ENCODE measurements around the gene BICD1.

Gene BICD1

DNA sequence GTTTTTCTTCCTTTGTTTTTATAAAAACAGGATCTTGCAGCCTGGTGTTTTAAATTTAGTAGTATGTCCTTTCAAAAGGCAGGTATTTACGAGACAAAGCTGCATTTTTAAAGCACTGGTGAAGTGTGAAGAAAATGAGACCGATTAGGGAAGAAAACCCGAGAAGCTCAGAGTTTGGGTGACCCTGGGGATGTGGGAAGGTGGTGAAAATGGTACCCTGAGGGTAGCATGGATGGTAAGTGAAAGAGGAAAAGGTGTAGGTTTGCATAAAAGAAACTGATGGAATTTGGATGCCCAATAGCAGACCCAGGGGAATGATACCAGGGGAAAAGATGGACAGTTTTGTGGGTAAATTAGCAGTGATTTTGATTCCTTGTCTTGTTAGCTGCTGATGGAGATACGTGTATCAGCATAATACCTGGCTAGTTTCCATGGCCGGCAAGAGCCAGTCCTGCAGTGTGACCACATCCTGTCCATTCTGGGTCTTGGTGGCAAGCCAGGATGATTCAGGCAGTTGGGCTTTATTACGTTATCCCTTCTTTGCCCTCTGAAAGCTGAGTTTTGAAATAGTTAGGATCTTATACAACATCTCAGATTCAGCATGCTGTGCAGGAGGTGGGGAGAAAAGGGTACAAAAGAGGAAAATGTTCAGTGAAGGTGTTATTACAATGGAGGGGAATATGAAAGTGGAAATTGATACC lies 8.9 kb downstream of the BICD1 start:
- H3K4me3 ChIP-seq (ENCODE audit: severe bottlenecking): no peak overlapping the region
- peak; percentile 91 for ATAC-seq (ENCODE audit: low read depth)
- TF ChIP-seq CTCF (IDR thresholded peaks at IDR 0.05; ENCODE audit: poor library complexity, severe bottlenecking): no peak
- H3K9me3 ChIP-seq (ENCODE audit: severe bottlenecking): no peaks in the 10 kb centered on the region
- H3K36me3 ChIP-seq (ENCODE audit: low read depth): peaks cover 20% of the 10 kb centered on the region; the same call in 1 of the 2 replicates
- H3K27me3 ChIP-seq (ENCODE audit: insufficient read depth, poor library complexity, severe bottlenecking): no peaks in the 10 kb centered on the region
- H3K4me1 ChIP-seq (ENCODE audit: insufficient read depth, poor library complexity, severe bottlenecking): peaks cover 31% of the 10 kb centered on the region
- peak overlapping the region; percentile 93 for H3K27ac ChIP-seq (ENCODE audit: poor library complexity, severe bottlenecking)
- DNase-seq (ENCODE audit: low spot score): peak; percentile 92

DNA sequence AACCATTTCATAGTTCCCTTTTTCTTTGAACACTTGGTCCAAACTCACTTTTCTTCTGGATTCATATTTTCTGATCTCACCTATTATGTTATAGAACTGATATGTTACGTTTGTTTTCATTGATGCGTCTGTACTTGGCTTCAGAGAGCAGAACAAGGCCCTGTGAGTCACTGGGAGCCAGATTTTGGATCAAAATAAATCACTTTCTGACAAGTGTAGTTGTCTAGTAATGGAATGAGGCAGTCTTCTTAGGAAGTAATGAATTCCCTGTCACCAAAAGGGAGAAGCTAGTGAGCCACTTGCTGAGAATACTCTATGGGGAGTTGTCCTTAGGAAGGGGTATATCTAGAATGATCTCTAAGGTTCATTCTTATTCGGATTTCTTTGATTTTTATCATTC lies 10.2 kb downstream of the BICD1 start:
- Histone ChIP-seq H3K4me1 (ENCODE audit: insufficient read depth, poor library complexity, severe bottlenecking) (peaks cover 31% of the 10 kb centered on the region), H3K27me3 (ENCODE audit: insufficient read depth, poor library complexity, severe bottlenecking) (no peaks in the 10 kb centered on the region), H3K4me3 (ENCODE audit: severe bottlenecking) (no peak overlapping the region), H3K9me3 (ENCODE audit: severe bottlenecking) (no peaks in the 10 kb centered on the region), H3K27ac (ENCODE audit: poor library complexity, severe bottlenecking) (peak overlapping the region; percentile 93), H3K36me3 (ENCODE audit: low read depth) (peaks cover 13% of the 10 kb centered on the region; the same call in 1 of the 2 replicates)
- peak; percentile 53 for ATAC-seq (ENCODE audit: low read depth)
- no peak for TF ChIP-seq CTCF (IDR thresholded peaks at IDR 0.05; ENCODE audit: poor library complexity, severe bottlenecking)
- DNase-seq (ENCODE audit: low spot score): no peak

DNA sequence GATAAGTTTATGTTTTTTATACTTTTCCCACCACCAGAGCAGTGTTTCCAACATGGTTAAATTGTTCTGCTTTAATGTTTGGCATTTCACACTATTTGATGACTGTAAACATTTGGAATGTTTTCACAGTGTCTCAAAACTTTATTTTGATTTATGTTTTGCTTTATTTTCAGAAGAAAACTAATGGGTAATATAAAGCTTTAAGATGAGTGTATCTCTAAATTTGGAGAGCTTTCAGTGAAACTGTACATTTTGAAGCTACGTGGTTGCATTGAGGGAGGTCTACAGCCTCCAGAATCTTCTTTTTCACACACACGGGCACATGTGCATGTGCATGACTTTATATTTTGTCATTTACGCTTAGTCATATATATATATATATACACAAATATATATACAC lies 10.7 kb downstream of the BICD1 start:
- H3K27ac ChIP-seq (ENCODE audit: poor library complexity, severe bottlenecking): peak overlapping the region; percentile 93
- ATAC-seq (ENCODE audit: low read depth): no peak

GRCh38 chr12:32118806-32119205 lies 12.2 kb downstream of the BICD1 start:
- ATAC-seq (ENCODE audit: low read depth) (no peak), DNase-seq (ENCODE audit: low spot score) (no peak)
- H3K9me3 ChIP-seq (ENCODE audit: severe bottlenecking): no peaks in the 10 kb centered on the region
- H3K36me3 ChIP-seq (ENCODE audit: low read depth): peaks cover 9% of the 10 kb centered on the region; the same call in 1 of the 2 replicates
- no peaks in the 10 kb centered on the region for H3K27me3 ChIP-seq (ENCODE audit: insufficient read depth, poor library complexity, severe bottlenecking)
- no peak for TF ChIP-seq CTCF (IDR thresholded peaks at IDR 0.05; ENCODE audit: poor library complexity, severe bottlenecking)
- H3K27ac ChIP-seq (ENCODE audit: poor library complexity, severe bottlenecking): no peak overlapping the region
- peaks cover 31% of the 10 kb centered on the region for H3K4me1 ChIP-seq (ENCODE audit: insufficient read depth, poor library complexity, severe bottlenecking)
- no peak overlapping the region for H3K4me3 ChIP-seq (ENCODE audit: severe bottlenecking)

More for the DNA sequence above, 10.7 kb downstream of the BICD1 start:
- H3K4me1 ChIP-seq (ENCODE audit: insufficient read depth, poor library complexity, severe bottlenecking): peaks cover 31% of the 10 kb centered on the region
- no peak overlapping the region for H3K4me3 ChIP-seq (ENCODE audit: severe bottlenecking)
- DNase-seq (ENCODE audit: low spot score): no peak
- no peaks in the 10 kb centered on the region for H3K27me3 ChIP-seq (ENCODE audit: insufficient read depth, poor library complexity, severe bottlenecking)
- no peaks in the 10 kb centered on the region for H3K9me3 ChIP-seq (ENCODE audit: severe bottlenecking)
- H3K36me3 ChIP-seq (ENCODE audit: low read depth): peaks cover 12% of the 10 kb centered on the region; the same call in 1 of the 2 replicates
- TF ChIP-seq CTCF (IDR thresholded peaks at IDR 0.05; ENCODE audit: poor library complexity, severe bottlenecking): no peak

DNA sequence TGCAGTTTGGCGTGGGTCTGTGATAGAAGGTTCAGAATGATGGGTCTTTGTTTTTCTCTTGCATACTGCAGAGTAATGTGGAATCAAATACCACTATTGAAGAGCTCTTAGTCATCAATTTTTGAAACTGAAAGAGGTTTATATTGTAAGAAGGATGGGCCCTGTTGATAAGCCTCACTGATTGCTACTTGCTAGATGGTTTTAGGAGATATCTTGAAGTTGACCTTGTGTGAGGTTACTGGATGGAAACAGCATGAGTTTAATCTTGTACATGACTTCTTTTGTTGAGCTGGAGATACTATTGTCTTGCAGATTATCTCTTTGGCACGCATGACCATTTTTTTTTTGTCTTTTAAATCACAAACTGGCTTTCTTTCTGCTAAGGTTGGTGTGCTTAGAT lies 13.8 kb downstream of the BICD1 start:
- Histone ChIP-seq H3K4me3 (ENCODE audit: severe bottlenecking) (no peak overlapping the region), H3K27ac (ENCODE audit: poor library complexity, severe bottlenecking) (no peak overlapping the region), H3K9me3 (ENCODE audit: severe bottlenecking) (no peaks in the 10 kb centered on the region), H3K36me3 (ENCODE audit: low read depth) (0 out of 2 replicates have a peak, but pooled peaks cover 6% of the 10 kb centered on the region), H3K27me3 (ENCODE audit: insufficient read depth, poor library complexity, severe bottlenecking) (no peaks in the 10 kb centered on the region), H3K4me1 (ENCODE audit: insufficient read depth, poor library complexity, severe bottlenecking) (peaks cover 23% of the 10 kb centered on the region)
- no peak for TF ChIP-seq CTCF (IDR thresholded peaks at IDR 0.05; ENCODE audit: poor library complexity, severe bottlenecking)
- DNase-seq (ENCODE audit: low spot score) (no peak), ATAC-seq (ENCODE audit: low read depth) (no peak)
